HepG2 (cell line): ENCODE results near the gene PSMB3. TPM values are rescaled to one million over a fixed set of nuclear protein-coding genes. Genes with fewer than 3 reads are reported as not detected.

ENCODE experiments used
- ATAC-seq: fragments of 200-7000 bp; cut with Tn5 transposase; 3 replicates; pipeline ENCODE4 v1.9.1; 2020; ENCODE audit warnings: mild to moderate bottlenecking, moderate library complexity
- BruUV-seq: library from RNA; stranded (reverse); fragments of 400-500 nt; replicated peaks from 2 replicates; lab custom pipeline; 2021; lab: Mats Ljungman, UMichigan
- CTCF ChIA-PET: fragments of 300-600 bp; formaldehyde crosslinking; extraction: SDS; loops from one replicate; lab custom pipeline; 2021; ENCODE audit warnings: low total read pairs, inconsistent platforms, low intra/inter-chr PET ratio; lab: Yijun Ruan, JAX
- POLR2A ChIA-PET: fragments of 350-600 bp; sonication (Branson Sonifier 250); formaldehyde crosslinking; loops from one replicate; lab custom pipeline; 2020; ENCODE audit warnings: antibody characterized with exemption, inconsistent platforms; lab: Yijun Ruan, JAX
- DNase-seq: peaks from one replicate; pipeline ENCODE4 v3.0.0-alpha.2; 2015; ENCODE audit warnings: low spot score
- FAIRE-seq: peaks from 3 replicates; lab custom pipeline; 2011; peaks lifted over from hg19 to GRCh38; lab: Jason Lieb, UNC
- H2AFZ ChIP-seq: one replicate; pipeline ENCODE4 v1.6.1; 2011; ENCODE audit warnings: low read length, inconsistent platforms
- H3K27ac ChIP-seq: fragments of 300-600 bp; 3 replicates; pipeline ENCODE4 v1.8.0; 2011; ENCODE audit warnings: mixed run types, mild to moderate bottlenecking, mixed read lengths, low read length, inconsistent platforms; ENCODE audit not compliant: insufficient read depth; ENCODE audit errors: extremely low read length
- H3K27me3 ChIP-seq, 2 experiments: fragments of 200-600 bp in 1 of 2; 2 replicates in 1 of 2; 3 replicates in 1 of 2; pipeline versions ENCODE4 v1.6.0 to v1.8.0; 2011; ENCODE audit warnings: low read length in 2 of 2, mild to moderate bottlenecking in 2 of 2, moderate library complexity in 2 of 2, inconsistent platforms in 1 of 2; ENCODE audit not compliant: insufficient read depth in 2 of 2, control insufficient read depth in 1 of 2
- H3K36me3 ChIP-seq, 2 experiments: fragments of 200-600 bp in 1 of 2; replicated peaks in 1 of 2; 2 replicates in 1 of 2; 3 replicates in 1 of 2; pipeline versions ENCODE4 v1.5.1 to v1.8.0; 2011; ENCODE audit warnings: low read length in 2 of 2, inconsistent platforms in 1 of 2; ENCODE audit not compliant: insufficient read depth in 2 of 2, control insufficient read depth in 1 of 2
- H3K4me1 ChIP-seq: 2 replicates; pipeline ENCODE4 v1.5.1; 2012; ENCODE audit warnings: low read length, inconsistent platforms; ENCODE audit not compliant: insufficient read depth
- H3K4me2 ChIP-seq: 2 replicates; pipeline ENCODE4 v1.6.0; 2011; ENCODE audit warnings: low read depth, low read length, inconsistent platforms
- H3K4me3 ChIP-seq, 3 experiments: fragments of 200-600 bp in 1 of 3; sonication (generic), shearing (Covaris generic) in 1 of 3; replicated peaks in 1 of 3; 2 replicates each; pipeline ENCODE4 v1.5.1; 2011 to 2016; ENCODE audit warnings: low read length in 3 of 3, inconsistent platforms in 2 of 3, low read depth in 2 of 3, mild to moderate bottlenecking in 2 of 3, control low read depth in 1 of 3, mixed read lengths in 1 of 3; ENCODE audit not compliant: insufficient read depth in 1 of 3
- H3K79me2 ChIP-seq: one replicate; pipeline ENCODE4 v1.6.1; 2011; ENCODE audit warnings: low read length, inconsistent platforms; ENCODE audit not compliant: insufficient read depth
- H3K9ac ChIP-seq: 2 replicates; pipeline ENCODE4 v1.6.0; 2011; ENCODE audit warnings: mild to moderate bottlenecking, low read depth, low read length, inconsistent platforms; ENCODE audit not compliant: insufficient read depth
- H3K9me3 ChIP-seq: 2 replicates; pipeline ENCODE4 v1.5.1; 2012; ENCODE audit warnings: mild to moderate bottlenecking, low read length
- H4K20me1 ChIP-seq: 2 replicates; pipeline ENCODE4 v1.6.0; 2011; ENCODE audit warnings: inconsistent platforms, mild to moderate bottlenecking, low read length, moderate library complexity; ENCODE audit not compliant: insufficient read depth
- HDAC2 ChIP-seq: sonication (generic); formaldehyde crosslinking; IDR thresholded peaks from 2 replicates; pipeline ENCODE4 v1.4.0; 2020; ENCODE audit warnings: missing genetic modification reagents
- MED13 ChIP-seq: sonication (generic); formaldehyde crosslinking; IDR thresholded peaks from 2 replicates; pipeline ENCODE4 v1.5.0; 2020; ENCODE audit warnings: missing genetic modification reagents
- MYC ChIP-seq: sonication (generic); formaldehyde crosslinking; IDR thresholded peaks from 2 replicates; pipeline ENCODE4 v1.9.0; 2021; ENCODE audit warnings: missing genetic modification reagents, borderline replicate concordance
- NCOA1 ChIP-seq: sonication (generic); formaldehyde crosslinking; IDR thresholded peaks from 2 replicates; pipeline ENCODE4 v1.9.0; 2021; ENCODE audit warnings: missing genetic modification reagents
- PCBP1 ChIP-seq: fragments of 200-400 bp; formaldehyde crosslinking; IDR thresholded peaks from 2 replicates; pipeline ENCODE4 v1.6.1; 2017; ENCODE audit warnings: mild to moderate bottlenecking, low read depth, low read length, borderline replicate concordance
- RBM22 ChIP-seq: fragments of 200-400 bp; formaldehyde crosslinking; optimal IDR thresholded peaks from 2 replicates; pipeline ENCODE3; 2017; ENCODE audit warnings: mild to moderate bottlenecking, low read length, moderate library complexity
- SMARCE1 ChIP-seq: fragments of 450-650 bp; IDR thresholded peaks from 2 replicates; pipeline ENCODE4 v1.6.1; 2017; ENCODE audit warnings: borderline replicate concordance
- XBP1 ChIP-seq: sonication (generic); formaldehyde crosslinking; IDR thresholded peaks from 2 replicates; pipeline ENCODE4 v1.5.0; 2020; ENCODE audit warnings: missing genetic modification reagents
- ZBTB26 ChIP-seq: IDR thresholded peaks from 2 replicates; pipeline ENCODE4 v1.6.1; 2016; ENCODE audit warnings: missing compliant biosample characterization, missing genetic modification reagents, borderline replicate concordance
- ZNF614 ChIP-seq: IDR thresholded peaks from 2 replicates; pipeline ENCODE4 v1.6.1; 2018; ENCODE audit warnings: missing biosample characterization, missing genetic modification reagents, inconsistent platforms, borderline replicate concordance
- ZNF761 ChIP-seq: sonication (generic); formaldehyde crosslinking; conservative IDR thresholded peaks from 2 replicates; pipeline ENCODE4 v1.4.0; 2020; ENCODE audit warnings: mild to moderate bottlenecking, missing genetic modification reagents
- ZNF777 ChIP-seq: sonication (generic); formaldehyde crosslinking; IDR thresholded peaks from 2 replicates; pipeline ENCODE4 v1.4.0; 2020; ENCODE audit warnings: missing genetic modification reagents
- ZNF891 ChIP-seq: sonication (generic); formaldehyde crosslinking; IDR thresholded peaks from 2 replicates; pipeline ENCODE4 v1.5.0; 2020; ENCODE audit warnings: mild to moderate bottlenecking, missing genetic modification reagents
- whole genome bisulfite sequencing: methylation state at CpG from one replicate; pipeline ENCODE4 v1.1.6; 2017; ENCODE audit warnings: low lambda C conversion rate; 5-methylcytosine and 5-hydroxymethylcytosine counted together
- in situ Hi-C: cut with HindIII; loops from 2 replicates; pipeline ENCODE4 v1.10.0; 2017; ENCODE audit warnings: low pct_unique_long_range_greater_than_20kb; ENCODE audit not compliant: extremely low pct_ligation_motif_present
- intact Hi-C: fragments of 100-400 bp; cut with micrococcal nuclease; formaldehyde crosslinking; loops from one replicate; pipeline ENCODE4 v1.10.0; 2022; ENCODE audit not compliant: unreplicated experiment
- polyA plus RNA-seq, 8 experiments: library from polyadenylated mRNA; depleted of rRNA in 3 of 8; stranded (reverse) in 7 of 8; unstranded in 1 of 8; fragments of >200 nt; fragmentation: Illumina TruSeq in 4 of 8; extraction: Trizol in 4 of 8; gene quantifications; 2 replicates each; pipeline versions ENCODE4 v1.2.1 to v1.2.3, GENCODE V29; 2011 to 2016; ENCODE audit warnings: low read depth in 4 of 8, missing spikeins in 1 of 8, mixed read lengths in 1 of 8; ENCODE audit not compliant: insufficient read depth in 1 of 8
- total RNA-seq, 5 experiments: library from RNA; depleted of rRNA; stranded (reverse); fragments of >200 nt; fragmentation: Illumina TruSeq; extraction: Trizol; gene quantifications; 2 replicates each; pipeline ENCODE4 v1.2.3, GENCODE V29; 2016; ENCODE audit warnings: low read depth in 1 of 5
- TF ChIP-seq, protein P1 (sequence below): sonication (generic); formaldehyde crosslinking; IDR thresholded peaks from 2 replicates; pipeline ENCODE4 v1.9.0; 2021; ENCODE audit warnings: missing genetic modification reagents, borderline replicate concordance
- TF ChIP-seq, protein P2 (sequence below): IDR thresholded peaks from 2 replicates; pipeline ENCODE4 v1.6.1; 2018; ENCODE audit warnings: missing genetic modification reagents, mild to moderate bottlenecking, missing compliant biosample characterization
- TF ChIP-seq, protein P3 (sequence below): sonication (generic); formaldehyde crosslinking; IDR thresholded peaks from 2 replicates; pipeline ENCODE4 v1.4.0; 2020; ENCODE audit warnings: missing genetic modification reagents

PSMB3 gene
- total and polyA plus RNA-seq, 2 of the 13 experiments (the other 11 are each of a cell fraction or from before 2014, with no cell fraction given): 366 to 517 TPM

GRCh38 chr17:38748149-38748891, 4.2 kb upstream of the PSMB3 start, which contains the start of gene PCGF2:
Gene PCGF2, minus strand, starts transcription at chr17:38748336. Its CDS starts 7,934 bp downstream, at chr17:38740402.
- Histone ChIP-seq H3K36me3 (no peaks in the 10 kb centered on the region; a peak in 1 of 5 replicates), H3K79me2 (peaks cover 46% of the 10 kb centered on the region), H3K4me3 (peak within 1 kb of the TSS; percentile 84 to 94 (median 93)), H3K9me3 (no peaks in the 10 kb centered on the region), H3K27ac (peak within 1 kb of the TSS; percentile 84), H2AFZ (no peak within 1 kb of the TSS), H3K4me1 (peaks cover 52% of the 10 kb centered on the region), H4K20me1 (peaks cover 4% of the 10 kb centered on the region; the same call in 1 of the 2 replicates), H3K4me2 (peak within 1 kb of the TSS; percentile 92), H3K27me3 (no peaks in the 10 kb centered on the region; a peak in 1 of 5 replicates), H3K9ac (peak within 1 kb of the TSS; percentile 85)
- no peak for FAIRE-seq
- BruUV-seq: no TSS peak
- peak; percentile 89 for DNase-seq
- in situ Hi-C loops (no loop called here), intact Hi-C loops (loop anchor here (2.0 kb wide), 1 partner anchor 18 kb away; the partner anchor contains the start of gene CISD3)
- ChIA-PET POLR2A (interaction anchor here (1.3 to 4.4 kb wide), 3 partner anchors 17 to 122 kb away, joined by 6 to 57 read pairs (median 30); partner anchors contain the start of genes CISD3 and LASP1), CTCF (interaction anchor here (2.5 kb wide), 1 partner anchor 14 kb away, joined by 6 read pairs; no protein-coding TSS in a partner anchor)
- WGBS: under 1% methylated on average over 47 of the region's 47 CpGs
- ATAC-seq: no peak
- TF ChIP-seq, protein P1, sequence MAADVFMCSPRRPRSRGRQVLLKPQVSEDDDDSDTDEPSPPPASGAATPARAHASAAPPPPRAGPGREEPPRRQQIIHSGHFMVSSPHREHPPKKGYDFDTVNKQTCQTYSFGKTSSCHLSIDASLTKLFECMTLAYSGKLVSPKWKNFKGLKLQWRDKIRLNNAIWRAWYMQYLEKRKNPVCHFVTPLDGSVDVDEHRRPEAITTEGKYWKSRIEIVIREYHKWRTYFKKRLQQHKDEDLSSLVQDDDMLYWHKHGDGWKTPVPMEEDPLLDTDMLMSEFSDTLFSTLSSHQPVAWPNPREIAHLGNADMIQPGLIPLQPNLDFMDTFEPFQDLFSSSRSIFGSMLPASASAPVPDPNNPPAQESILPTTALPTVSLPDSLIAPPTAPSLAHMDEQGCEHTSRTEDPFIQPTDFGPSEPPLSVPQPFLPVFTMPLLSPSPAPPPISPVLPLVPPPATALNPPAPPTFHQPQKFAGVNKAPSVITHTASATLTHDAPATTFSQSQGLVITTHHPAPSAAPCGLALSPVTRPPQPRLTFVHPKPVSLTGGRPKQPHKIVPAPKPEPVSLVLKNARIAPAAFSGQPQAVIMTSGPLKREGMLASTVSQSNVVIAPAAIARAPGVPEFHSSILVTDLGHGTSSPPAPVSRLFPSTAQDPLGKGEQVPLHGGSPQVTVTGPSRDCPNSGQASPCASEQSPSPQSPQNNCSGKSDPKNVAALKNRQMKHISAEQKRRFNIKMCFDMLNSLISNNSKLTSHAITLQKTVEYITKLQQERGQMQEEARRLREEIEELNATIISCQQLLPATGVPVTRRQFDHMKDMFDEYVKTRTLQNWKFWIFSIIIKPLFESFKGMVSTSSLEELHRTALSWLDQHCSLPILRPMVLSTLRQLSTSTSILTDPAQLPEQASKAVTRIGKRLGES (CRISPR knock-in tag): no peak
- TF ChIP-seq NCOA1 (no peak), SMARCE1 (no peak), ZNF761 (CRISPR knock-in tag) (no peak), MED13 (CRISPR knock-in tag) (no peak), MYC (CRISPR knock-in tag) (peak; percentile 26; the same call in 1 of the 2 replicates), ZBTB26 (CRISPR knock-in tag) (no peak), PCBP1 (peak; percentile 91), ZNF891 (CRISPR knock-in tag) (peak; percentile 50; the same call in 1 of the 2 replicates), ZNF614 (CRISPR knock-in tag) (no peak), RBM22 (peak; percentile 44), ZNF777 (CRISPR knock-in tag) (no peak; the same call in 1 of the 2 replicates), HDAC2 (CRISPR knock-in tag) (peak; percentile 42; the same call in 1 of the 2 replicates), XBP1 (CRISPR knock-in tag) (no peak)
- TF ChIP-seq, protein P2, sequence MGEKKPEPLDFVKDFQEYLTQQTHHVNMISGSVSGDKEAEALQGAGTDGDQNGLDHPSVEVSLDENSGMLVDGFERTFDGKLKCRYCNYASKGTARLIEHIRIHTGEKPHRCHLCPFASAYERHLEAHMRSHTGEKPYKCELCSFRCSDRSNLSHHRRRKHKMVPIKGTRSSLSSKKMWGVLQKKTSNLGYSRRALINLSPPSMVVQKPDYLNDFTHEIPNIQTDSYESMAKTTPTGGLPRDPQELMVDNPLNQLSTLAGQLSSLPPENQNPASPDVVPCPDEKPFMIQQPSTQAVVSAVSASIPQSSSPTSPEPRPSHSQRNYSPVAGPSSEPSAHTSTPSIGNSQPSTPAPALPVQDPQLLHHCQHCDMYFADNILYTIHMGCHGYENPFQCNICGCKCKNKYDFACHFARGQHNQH: 0 out of 2 replicates have a peak, but pooled peaks have one; percentile 10
- TF ChIP-seq, protein P3, sequence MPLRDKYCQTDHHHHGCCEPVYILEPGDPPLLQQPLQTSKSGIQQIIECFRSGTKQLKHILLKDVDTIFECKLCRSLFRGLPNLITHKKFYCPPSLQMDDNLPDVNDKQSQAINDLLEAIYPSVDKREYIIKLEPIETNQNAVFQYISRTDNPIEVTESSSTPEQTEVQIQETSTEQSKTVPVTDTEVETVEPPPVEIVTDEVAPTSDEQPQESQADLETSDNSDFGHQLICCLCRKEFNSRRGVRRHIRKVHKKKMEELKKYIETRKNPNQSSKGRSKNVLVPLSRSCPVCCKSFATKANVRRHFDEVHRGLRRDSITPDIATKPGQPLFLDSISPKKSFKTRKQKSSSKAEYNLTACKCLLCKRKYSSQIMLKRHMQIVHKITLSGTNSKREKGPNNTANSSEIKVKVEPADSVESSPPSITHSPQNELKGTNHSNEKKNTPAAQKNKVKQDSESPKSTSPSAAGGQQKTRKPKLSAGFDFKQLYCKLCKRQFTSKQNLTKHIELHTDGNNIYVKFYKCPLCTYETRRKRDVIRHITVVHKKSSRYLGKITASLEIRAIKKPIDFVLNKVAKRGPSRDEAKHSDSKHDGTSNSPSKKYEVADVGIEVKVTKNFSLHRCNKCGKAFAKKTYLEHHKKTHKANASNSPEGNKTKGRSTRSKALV (CRISPR knock-in tag): no peak
